K562 (cell line): ENCODE measurements around the gene ARID5B. TPM values are rescaled to one million over a fixed set of nuclear protein-coding genes. Genes with fewer than 3 reads are reported as not detected.

ENCODE experiments used
- ATAC-seq: fragments of 200-7000 bp; cut with Tn5 transposase; 3 replicates; pipeline ENCODE4 v1.9.1; 2020; ENCODE audit warnings: moderate library complexity
- BruUV-seq: library from RNA; stranded (reverse); fragments of 400-500 nt; replicated peaks from 2 replicates; lab custom pipeline; 2021; lab: Mats Ljungman, UMichigan
- CTCF ChIA-PET: fragments of 300-600 bp; formaldehyde crosslinking; extraction: SDS; loops from one replicate; lab custom pipeline; 2021; ENCODE audit warnings: low intra/inter-chr PET ratio; lab: Yijun Ruan, JAX
- POLR2A ChIA-PET: fragments of 300-600, 350-650 bp; sonication (Branson Sonifier 250); formaldehyde crosslinking; extraction: SDS; loops from one replicate; lab custom pipeline; 2021; ENCODE audit warnings: antibody characterized with exemption, inconsistent platforms; lab: Yijun Ruan, JAX
- DNase-seq, 4 experiments: peaks; one replicate each; pipeline versions ENCODE4 v3.0.0 to v3.0.0-alpha.2; 2011 to 2018; ENCODE audit warnings: low spot score in 3 of 4, mixed read lengths in 3 of 4; ENCODE audit errors: extremely low read depth in 1 of 4
- FAIRE-seq: peaks from 2 replicates; lab custom pipeline; 2011; peaks lifted over from hg19 to GRCh38; lab: Jason Lieb, UNC
- H2AFZ ChIP-seq: 2 replicates; pipeline ENCODE4 v1.6.0; 2011; ENCODE audit warnings: low read depth, low read length, control low read depth, inconsistent platforms
- H3K27ac ChIP-seq: fragments of 200-600 bp; 3 replicates; pipeline ENCODE4 v1.8.0; 2011; ENCODE audit warnings: low read depth, mild to moderate bottlenecking, control low read depth, inconsistent platforms, low read length, moderate library complexity, mixed read lengths; ENCODE audit errors: extremely low read depth
- H3K27me3 ChIP-seq, 2 experiments: fragments of 300-600 bp in 1 of 2; 2 replicates in 1 of 2; 3 replicates in 1 of 2; pipeline versions ENCODE4 v1.6.0 to v1.8.0; 2011; ENCODE audit warnings: inconsistent platforms in 2 of 2, low read length in 2 of 2, mild to moderate bottlenecking in 1 of 2, mixed read lengths in 1 of 2, moderate library complexity in 1 of 2; ENCODE audit not compliant: control insufficient read depth in 2 of 2, insufficient read depth in 2 of 2
- H3K36me3 ChIP-seq: fragments of 300-600 bp; 3 replicates; pipeline ENCODE4 v1.8.0; 2011; ENCODE audit warnings: mild to moderate bottlenecking, low read length, inconsistent platforms; ENCODE audit not compliant: control insufficient read depth, insufficient read depth
- H3K4me1 ChIP-seq, 2 experiments: fragments of 200-600 bp in 1 of 2; replicated peaks in 1 of 2; 2 replicates in 1 of 2; 3 replicates in 1 of 2; pipeline versions ENCODE4 v1.5.1 to v1.8.0; 2011; ENCODE audit warnings: inconsistent platforms in 2 of 2, low read length in 2 of 2, mild to moderate bottlenecking in 1 of 2, mixed read lengths in 1 of 2, moderate library complexity in 1 of 2; ENCODE audit not compliant: control insufficient read depth in 2 of 2, insufficient read depth in 2 of 2
- H3K4me2 ChIP-seq: 2 replicates; pipeline ENCODE4 v1.6.1; 2011; ENCODE audit warnings: low read length, control low read depth, inconsistent platforms, mixed read lengths; ENCODE audit not compliant: insufficient read depth
- H3K4me3 ChIP-seq: fragments of 200-600 bp; sonication (generic), shearing (Covaris generic); 2 replicates; pipeline ENCODE4 v1.5.1; 2016; ENCODE audit warnings: control low read depth, inconsistent platforms
- H3K79me2 ChIP-seq: fragments of 200-600 bp; 3 replicates; pipeline ENCODE4 v1.8.0; 2011; ENCODE audit warnings: low read length, inconsistent platforms; ENCODE audit not compliant: control insufficient read depth, insufficient read depth
- H3K9ac ChIP-seq, 2 experiments: 2 replicates each; pipeline versions ENCODE4 v1.6.0 to v1.6.1; 2011; ENCODE audit warnings: low read depth in 2 of 2, low read length in 2 of 2, control low read depth in 1 of 2, inconsistent platforms in 1 of 2, mild to moderate bottlenecking in 1 of 2, mixed read lengths in 1 of 2; ENCODE audit not compliant: insufficient read depth in 1 of 2
- H3K9me1 ChIP-seq: one replicate; pipeline ENCODE4 v1.6.0; 2011; ENCODE audit warnings: inconsistent platforms, mild to moderate bottlenecking, low read length, moderate library complexity; ENCODE audit not compliant: control insufficient read depth, insufficient read depth
- H3K9me3 ChIP-seq: replicated peaks from 2 replicates; pipeline ENCODE4 v1.5.1; 2011; ENCODE audit warnings: low read depth, low read length, inconsistent platforms; ENCODE audit not compliant: control insufficient read depth, insufficient read depth
- H4K20me1 ChIP-seq: replicated peaks from 2 replicates; pipeline ENCODE4 v1.6.1; 2011; ENCODE audit warnings: low read length, inconsistent platforms, mixed read lengths; ENCODE audit not compliant: control insufficient read depth, insufficient read depth
- ARHGAP35 ChIP-seq: fragments of 450-650 bp; IDR thresholded peaks from 2 replicates; pipeline ENCODE4 v1.6.1; 2018; ENCODE audit not compliant: partially characterized antibody
- FOXA1 ChIP-seq: fragments of 450-650 bp; IDR thresholded peaks from 2 replicates; pipeline ENCODE4 v1.6.1; 2016; ENCODE audit warnings: mild to moderate bottlenecking, borderline replicate concordance
- NR1H2 ChIP-seq: sonication (generic); formaldehyde crosslinking; IDR thresholded peaks from 2 replicates; pipeline ENCODE4 v1.4.0; 2020; ENCODE audit warnings: mild to moderate bottlenecking, missing genetic modification reagents
- NR2C2 ChIP-seq, 2 experiments: fragments of 200-800 bp in 1 of 2; sonication (Bioruptor generic) in 1 of 2; sonication (generic) in 1 of 2; formaldehyde crosslinking in 1 of 2; IDR thresholded peaks; 2 replicates each; pipeline versions ENCODE4 v1.6.1 to v1.8.0; 2016 to 2022; ENCODE audit warnings: mild to moderate bottlenecking in 1 of 2, missing compliant biosample characterization in 1 of 2, missing genetic modification characterization in 1 of 2, missing genetic modification reagents in 1 of 2
- NRF1 ChIP-seq, 2 experiments: fragments of 450-650 bp; IDR thresholded peaks in 1 of 2; conservative IDR thresholded peaks in 1 of 2; 2 replicates each; pipeline ENCODE4 v1.6.1; 2014; ENCODE audit warnings: mild to moderate bottlenecking in 2 of 2
- RAD51 ChIP-seq: fragments of 450-650 bp; IDR thresholded peaks from 2 replicates; pipeline ENCODE4 v1.7.1; 2016; ENCODE audit warnings: low read depth, mild to moderate bottlenecking, borderline replicate concordance
- RBFOX2 ChIP-seq: fragments of 200-400 bp; formaldehyde crosslinking; IDR thresholded peaks from 2 replicates; pipeline ENCODE4 v1.6.1; 2017; ENCODE audit warnings: low read depth, mild to moderate bottlenecking, low read length, moderate library complexity
- SMARCA4 ChIP-seq: fragments of 450-650 bp; IDR thresholded peaks from 2 replicates; pipeline ENCODE4 v1.6.1; 2016
- U2AF2 ChIP-seq: fragments of 200-400 bp; formaldehyde crosslinking; optimal IDR thresholded peaks from 2 replicates; pipeline ENCODE3; 2017; ENCODE audit warnings: low read depth, mild to moderate bottlenecking, low read length
- ZNF146 ChIP-seq: IDR thresholded peaks from one replicate; pipeline ENCODE4 v1.6.1; 2018; ENCODE audit warnings: missing compliant biosample characterization; ENCODE audit not compliant: unreplicated experiment
- ZNF274 ChIP-seq: IDR thresholded peaks from 2 replicates; pipeline ENCODE4 v1.6.1; 2011; ENCODE audit warnings: low read depth, mild to moderate bottlenecking, low read length, moderate library complexity, borderline replicate concordance
- ZNF444 ChIP-seq: fragments of 250-450 bp; sonication (Bioruptor Pico); IDR thresholded peaks from 2 replicates; pipeline ENCODE4 v1.4.0; 2020; ENCODE audit warnings: mild to moderate bottlenecking, moderate library complexity
- WGBS: fragments of 100-300 bp; shearing (Covaris generic); methylation state at CpG from one replicate; pipeline ENCODE4 v1.1.6; 2016; ENCODE audit warnings: low coverage, mixed read lengths; ENCODE audit not compliant: insufficient coverage; ENCODE audit errors: missing lambda C conversion rate; 5-methylcytosine and 5-hydroxymethylcytosine counted together
- in situ Hi-C: fragments of 300-500 bp; cut with MboI; formaldehyde crosslinking; loops from 4 replicates; pipeline ENCODE4 v1.15.0; 2018; ENCODE audit warnings: inconsistent platforms, mixed read lengths
- intact Hi-C: fragments of 100-400 bp; cut with micrococcal nuclease; formaldehyde crosslinking; loops from 2 replicates; pipeline ENCODE4 v1.14.2; 2022
- polyA plus RNA-seq, 8 experiments: library from polyadenylated mRNA; depleted of rRNA in 4 of 8; stranded (reverse) in 5 of 8; unstranded in 3 of 8; fragments of >200 nt; fragmentation: Nextera tagmentation in 2 of 8; fragmentation: Illumina TruSeq in 1 of 8; extraction: Ambion mirVana in 2 of 8; extraction: Trizol in 1 of 8; gene quantifications; 2 replicates each; pipeline versions ENCODE4 v1.2.1 to v1.2.3, GENCODE V29; 2011 to 2014; ENCODE audit warnings: inconsistent platforms in 1 of 8, missing spikeins in 1 of 8
- total RNA-seq, 7 experiments: library from RNA; depleted of rRNA in 6 of 7; stranded (reverse); fragments of >200 nt in 6 of 7; fragmentation: Illumina TruSeq in 2 of 7; extraction: Trizol in 2 of 7; gene quantifications; 2 replicates each; pipeline versions ENCODE4 v1.2.1 to v1.2.3, GENCODE V29; 2011 to 2021; ENCODE audit warnings: low replicate concordance in 1 of 7
- TF ChIP-seq, protein P1 (sequence below): fragments of 450-650 bp; formaldehyde crosslinking; IDR thresholded peaks from 2 replicates; pipeline ENCODE4 v1.4.0; 2020; ENCODE audit warnings: mild to moderate bottlenecking, moderate library complexity

The ARID5B gene
- total and polyA plus RNA-seq, 9 of the 15 experiments (the other 6 are each of a cell fraction or from before 2014, with no cell fraction given) = 0.48 to 1.6 (median 0.80) TPM

- TF ChIP-seq ZNF444 = no peak
- no peak for TF ChIP-seq RBFOX2
- TF ChIP-seq ZNF146 (CRISPR knock-in tag) = no peak
- TF ChIP-seq NR1H2 (CRISPR knock-in tag) = no peak
Measured at GRCh38 chr10:62054830-62055229, 153.3 kb downstream of the ARID5B start (continued).

GRCh38 chr10:62056219-62056618, 154.7 kb downstream of the ARID5B start:
- Histone ChIP-seq H3K4me2 (no peak overlapping the region), H3K79me2 (no peaks in the 10 kb centered on the region), H3K9ac (no peak overlapping the region)
- POLR2A ChIA-PET = interaction anchor here (1.9 kb wide), 1 partner anchor 19 kb away, joined by 4 read pairs; no protein-coding TSS in a partner anchor
- TF ChIP-seq RAD51 (no peak), NR2C2 (CRISPR knock-in tag; IDR thresholded peaks at IDR 0.05) (no peak), NR2C2 (tag; IDR thresholded peaks at IDR 0.05) (no peak), SMARCA4 (no peak), NRF1 (conservative IDR thresholded peaks at IDR 0.05 in 1 of 2, IDR thresholded peaks at IDR 0.05 in 1 of 2) (no peak), ZNF274 (no peak), ARHGAP35 (no peak), FOXA1 (no peak), U2AF2 (no peak)
- TF ChIP-seq, protein P1, sequence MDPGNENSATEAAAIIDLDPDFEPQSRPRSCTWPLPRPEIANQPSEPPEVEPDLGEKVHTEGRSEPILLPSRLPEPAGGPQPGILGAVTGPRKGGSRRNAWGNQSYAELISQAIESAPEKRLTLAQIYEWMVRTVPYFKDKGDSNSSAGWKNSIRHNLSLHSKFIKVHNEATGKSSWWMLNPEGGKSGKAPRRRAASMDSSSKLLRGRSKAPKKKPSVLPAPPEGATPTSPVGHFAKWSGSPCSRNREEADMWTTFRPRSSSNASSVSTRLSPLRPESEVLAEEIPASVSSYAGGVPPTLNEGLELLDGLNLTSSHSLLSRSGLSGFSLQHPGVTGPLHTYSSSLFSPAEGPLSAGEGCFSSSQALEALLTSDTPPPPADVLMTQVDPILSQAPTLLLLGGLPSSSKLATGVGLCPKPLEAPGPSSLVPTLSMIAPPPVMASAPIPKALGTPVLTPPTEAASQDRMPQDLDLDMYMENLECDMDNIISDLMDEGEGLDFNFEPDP = no peak
- TF ChIP-seq, all 486 proteins: peak for 0
- in situ Hi-C loops = no loop called here
- intact Hi-C loops = no loop called here
- FAIRE-seq (no peak), ATAC-seq (no peak), DNase-seq (no peak)
- Histone ChIP-seq H3K36me3 (no peaks in the 10 kb centered on the region), H3K4me3 (no peak overlapping the region), H3K27ac (no peak overlapping the region), H4K20me1 (no peaks in the 10 kb centered on the region), H3K9me1 (no peaks in the 10 kb centered on the region), H2AFZ (no peak overlapping the region), H3K9me3 (no peaks in the 10 kb centered on the region), H3K4me1 (peaks cover 0 to 5% of the 10 kb centered on the region in 2 experiments; a peak in 1 of 5 replicates), H3K27me3 (no peaks in the 10 kb centered on the region)
- CTCF ChIA-PET = no interaction called here
- 46% methylated on average over 2 of the region's 2 CpGs for WGBS
- no TSS peak for BruUV-seq
